GM12878 (cell line): ENCODE data around the gene LRRC8A. TPM values are rescaled to one million over a fixed set of nuclear protein-coding genes. Genes with fewer than 3 reads are reported as not detected.
A peak's percentile ranks its signal among the peaks of the same experiment; 100 is the strongest.
"Not testable (repeated sequence)": the region's sequence is repeated elsewhere in the genome, so short reads cannot be mapped to it uniquely, and the experiment has no call there.

Source experiments
- ATAC-seq: fragments of 200-7000 bp; cut with Tn5 transposase; 3 replicates; pipeline ENCODE4 v1.9.1; 2020; ENCODE audit warnings: mild to moderate bottlenecking, moderate library complexity
- BruUV-seq: library from RNA; stranded (reverse); fragments of 400-500 nt; replicated peaks from 2 replicates; lab custom pipeline; 2021; lab: Mats Ljungman, UMichigan
- CTCF ChIA-PET: fragments of 300-600 bp; sonication (Branson Sonifier 250); formaldehyde crosslinking; extraction: SDS; loops from one replicate; lab custom pipeline; 2021; ENCODE audit warnings: inconsistent platforms; lab: Yijun Ruan, JAX
- POLR2A ChIA-PET: fragments of 350-600 bp; formaldehyde crosslinking; extraction: SDS; loops from one replicate; lab custom pipeline; 2021; ENCODE audit warnings: inconsistent platforms; lab: Charles Lee
- RAD21 ChIA-PET: fragments of 300-600 bp; sonication (Branson Sonifier 250); formaldehyde crosslinking; loops from one replicate; lab custom pipeline; 2023; ENCODE audit warnings: antibody characterized with exemption; ENCODE audit not compliant: unreplicated experiment; lab: Charles Lee
- SMC1A ChIA-PET: fragments of 300-600 bp; sonication (Branson Sonifier 250); formaldehyde crosslinking; loops from one replicate; lab custom pipeline; 2023; ENCODE audit not compliant: unreplicated experiment, uncharacterized antibody; lab: Charles Lee
- DNase-seq: peaks from one replicate; pipeline ENCODE4 v3.0.0-alpha.2; 2011; ENCODE audit warnings: low read depth, low spot score
- FAIRE-seq: peaks from 3 replicates; lab custom pipeline; 2011; peaks lifted over from hg19 to GRCh38; lab: Jason Lieb, UNC
- H2AFZ ChIP-seq: 2 replicates; pipeline ENCODE4 v1.6.0; 2011; ENCODE audit warnings: low read depth, low read length, control low read depth; ENCODE audit not compliant: control insufficient read depth
- H3K27ac ChIP-seq: 2 replicates; pipeline ENCODE4 v1.5.1; 2011; ENCODE audit warnings: control low read depth; ENCODE audit not compliant: control insufficient read depth, insufficient read depth
- H3K27me3 ChIP-seq, 2 experiments: replicated peaks in 1 of 2; 2 replicates each; pipeline versions ENCODE4 v1.6.0 to v1.6.1; 2011; ENCODE audit warnings: low read length in 1 of 2; ENCODE audit not compliant: control insufficient read depth in 2 of 2, insufficient read depth in 2 of 2
- H3K36me3 ChIP-seq, 2 experiments: 2 replicates each; pipeline ENCODE4 v1.5.1; 2011; ENCODE audit warnings: low read length in 1 of 2; ENCODE audit not compliant: control insufficient read depth in 2 of 2, insufficient read depth in 2 of 2
- H3K4me1 ChIP-seq: 2 replicates; pipeline ENCODE4 v1.6.1; 2011; ENCODE audit warnings: mild to moderate bottlenecking, low read length, moderate library complexity, mixed read lengths; ENCODE audit not compliant: control insufficient read depth, insufficient read depth
- H3K4me2 ChIP-seq: 2 replicates; pipeline ENCODE4 v1.6.0; 2011; ENCODE audit warnings: control low read depth; ENCODE audit not compliant: control insufficient read depth, insufficient read depth
- H3K4me3 ChIP-seq: fragments of 200-600 bp; sonication (generic); 2 replicates; pipeline ENCODE4 v1.5.1; 2016
- H3K79me2 ChIP-seq: 2 replicates; pipeline ENCODE4 v1.6.0; 2011; ENCODE audit warnings: low read length; ENCODE audit not compliant: control insufficient read depth, insufficient read depth
- H3K9ac ChIP-seq: 2 replicates; pipeline ENCODE4 v1.8.0; 2011; ENCODE audit warnings: low read length, control low read depth, mixed read lengths; ENCODE audit not compliant: control insufficient read depth, insufficient read depth
- H3K9me3 ChIP-seq: replicated peaks from 3 replicates; pipeline ENCODE4 v1.5.1; 2011; ENCODE audit warnings: mild to moderate bottlenecking, low read length; ENCODE audit not compliant: control insufficient read depth, insufficient read depth
- H4K20me1 ChIP-seq: 2 replicates; pipeline ENCODE4 v1.6.0; 2011; ENCODE audit not compliant: control insufficient read depth, insufficient read depth
- FOXK2 ChIP-seq: fragments of 450-650 bp; IDR thresholded peaks from 2 replicates; pipeline ENCODE4 v1.6.1; 2017; ENCODE audit warnings: mild to moderate bottlenecking, moderate library complexity
- SIN3A ChIP-seq: IDR thresholded peaks from 2 replicates; pipeline ENCODE4 v1.6.1; 2012; ENCODE audit warnings: low read depth, low read length, improper control_type of control experiment
- WGBS: methylation state at CpG from one replicate; pipeline ENCODE4 v1.1.6; 2016; ENCODE audit warnings: low lambda C conversion rate; ENCODE audit not compliant: insufficient replicate concordance, insufficient coverage; ENCODE audit errors: missing lambda C conversion rate; 5-methylcytosine and 5-hydroxymethylcytosine counted together
- in situ Hi-C: fragments of 300-500 bp; cut with MboI; formaldehyde crosslinking; loops from 9 replicates; pipeline ENCODE4 v1.14.3; 2018; ENCODE audit warnings: mixed read lengths
- intact Hi-C: fragments of 100-400 bp; cut with micrococcal nuclease; formaldehyde crosslinking; loops from one replicate; pipeline ENCODE4 v1.14.2; 2022; ENCODE audit not compliant: unreplicated experiment
- polyA plus RNA-seq, 11 experiments: library from polyadenylated mRNA; depleted of rRNA in 4 of 11; unstranded in 6 of 11; stranded (reverse) in 5 of 11; fragments of >200 nt; fragmentation: Nextera tagmentation in 4 of 11; fragmentation: Illumina TruSeq in 1 of 11; extraction: Ambion mirVana in 4 of 11; extraction: Trizol in 1 of 11; gene quantifications; 1 replicate in 1 of 11; 2 replicates in 10 of 11; pipeline versions ENCODE4 v1.2.1 to v1.2.3, GENCODE V29; 2011 to 2016; ENCODE audit warnings: inconsistent platforms in 2 of 11, missing spikeins in 2 of 11, low read depth in 1 of 11
- total RNA-seq, 4 experiments: library from RNA; depleted of rRNA in 3 of 4; stranded (reverse); fragments of >200 nt in 3 of 4; fragmentation: Illumina TruSeq in 1 of 4; extraction: Trizol in 1 of 4; gene quantifications; 2 replicates each; pipeline versions ENCODE4 v1.2.1 to v1.2.3, GENCODE V29; 2013 to 2021
- TF ChIP-seq, protein P1 (sequence below): fragments of 450-650 bp; IDR thresholded peaks from 2 replicates; pipeline ENCODE4 v1.6.1; 2017; ENCODE audit warnings: mild to moderate bottlenecking

Gene LRRC8A
- total and polyA plus RNA-seq, 10 of the 15 experiments (the other 5 are each of a cell fraction or from before 2014, with no cell fraction given) = 1.6 to 15.9 (median 9.7) TPM

DNA sequence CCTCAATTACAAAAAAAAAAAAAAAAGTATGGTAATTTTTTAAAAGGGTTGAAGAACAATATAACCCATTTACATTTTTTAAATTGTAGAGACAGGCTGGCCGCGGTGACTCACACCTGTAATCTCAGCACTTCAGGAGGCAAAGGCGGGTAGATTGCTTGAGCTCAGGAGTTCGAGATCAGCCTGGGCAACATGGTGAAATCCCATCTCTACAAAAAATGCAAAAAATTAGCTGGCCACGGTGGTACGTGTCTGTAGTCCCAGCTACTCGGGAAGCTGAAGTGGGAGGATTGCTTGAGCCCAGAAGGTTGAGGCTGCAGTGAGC, 11.0 kb upstream of the LRRC8A start:
- FAIRE-seq, H2AFZ ChIP-seq, H3K9ac ChIP-seq, BruUV-seq, intact Hi-C loops, DNase-seq, H3K27me3 ChIP-seq, H3K79me2 ChIP-seq, ATAC-seq, H3K4me3 ChIP-seq, in situ Hi-C loops, H3K27ac ChIP-seq, H3K4me2 ChIP-seq, H3K4me1 ChIP-seq, H3K9me3 ChIP-seq, H4K20me1 ChIP-seq, H3K36me3 ChIP-seq: not testable (repeated sequence)
- CTCF ChIA-PET = interaction anchor here (0.5 to 13.1 kb wide), 2 partner anchors 56 to 148 kb away, joined by 4 to 158 read pairs; no protein-coding TSS in a partner anchor
- POLR2A ChIA-PET = interaction anchor here (0.6 kb wide), 1 partner anchor 370 kb away, joined by 3 read pairs; no protein-coding TSS in a partner anchor
- RAD21 ChIA-PET = interaction anchor here (0.7 kb wide), 1 partner anchor 54 kb away, joined by 4 read pairs; no protein-coding TSS in a partner anchor
- 87% methylated on average over 7 of the region's 7 CpGs for WGBS
- SMC1A ChIA-PET = interaction anchor here (1.2 to 1.4 kb wide), 2 partner anchors 30 to 58 kb away, joined by 3 read pairs; no protein-coding TSS in a partner anchor

DNA sequence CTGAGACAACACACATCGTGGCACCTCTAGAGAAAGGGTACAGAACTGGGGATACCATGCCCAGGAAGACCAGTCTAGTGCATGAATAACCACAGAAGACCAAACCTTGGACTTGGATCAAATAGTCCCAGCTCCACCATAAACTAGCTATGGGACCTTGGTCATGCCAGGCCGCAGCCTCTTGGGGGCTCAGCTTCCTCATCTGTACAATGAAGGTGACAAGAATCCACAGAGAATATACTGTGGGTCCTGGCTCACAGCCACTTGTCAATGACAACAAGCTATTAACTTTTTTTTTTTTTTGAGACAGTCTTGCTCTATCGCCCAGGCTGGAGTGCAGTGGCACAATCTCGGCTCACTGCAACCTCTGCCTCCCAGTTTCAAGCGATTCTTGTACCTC, 4.1 kb upstream of the LRRC8A start:
- FAIRE-seq (no peak), ATAC-seq (no peak)
- no peaks in the 10 kb centered on the region for H3K36me3 ChIP-seq

More for the DNA sequence above, 4.1 kb upstream of the LRRC8A start:
- RAD21 ChIA-PET = interaction anchor here (0.6 to 3.3 kb wide), 6 partner anchors 14 to 263 kb away, joined by 3 to 14 read pairs (median 4); partner anchors contain the start of gene ENDOG
- TF ChIP-seq FOXK2 = no peak
- TF ChIP-seq SIN3A = no peak
- TF ChIP-seq, protein P1, sequence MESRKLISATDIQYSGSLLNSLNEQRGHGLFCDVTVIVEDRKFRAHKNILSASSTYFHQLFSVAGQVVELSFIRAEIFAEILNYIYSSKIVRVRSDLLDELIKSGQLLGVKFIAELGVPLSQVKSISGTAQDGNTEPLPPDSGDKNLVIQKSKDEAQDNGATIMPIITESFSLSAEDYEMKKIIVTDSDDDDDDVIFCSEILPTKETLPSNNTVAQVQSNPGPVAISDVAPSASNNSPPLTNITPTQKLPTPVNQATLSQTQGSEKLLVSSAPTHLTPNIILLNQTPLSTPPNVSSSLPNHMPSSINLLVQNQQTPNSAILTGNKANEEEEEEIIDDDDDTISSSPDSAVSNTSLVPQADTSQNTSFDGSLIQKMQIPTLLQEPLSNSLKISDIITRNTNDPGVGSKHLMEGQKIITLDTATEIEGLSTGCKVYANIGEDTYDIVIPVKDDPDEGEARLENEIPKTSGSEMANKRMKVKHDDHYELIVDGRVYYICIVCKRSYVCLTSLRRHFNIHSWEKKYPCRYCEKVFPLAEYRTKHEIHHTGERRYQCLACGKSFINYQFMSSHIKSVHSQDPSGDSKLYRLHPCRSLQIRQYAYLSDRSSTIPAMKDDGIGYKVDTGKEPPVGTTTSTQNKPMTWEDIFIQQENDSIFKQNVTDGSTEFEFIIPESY = peak; percentile 62; the same call in 1 of the 2 replicates
- no peak for DNase-seq
- Histone ChIP-seq H3K27ac (no peak overlapping the region), H3K4me1 (no peaks in the 10 kb centered on the region), H3K79me2 (peaks cover 28% of the 10 kb centered on the region), H3K9ac (no peak overlapping the region), H3K4me3 (no peak overlapping the region), H3K27me3 (no peaks in the 10 kb centered on the region), H2AFZ (no peak overlapping the region), H3K4me2 (no peak overlapping the region), H4K20me1 (no peaks in the 10 kb centered on the region), H3K9me3 (no peaks in the 10 kb centered on the region)
- intact Hi-C loops = no loop called here
- CTCF ChIA-PET = interaction anchor here (0.6 to 3.0 kb wide), 8 partner anchors 16 to 1143 kb away, joined by 3 to 17 read pairs (median 4); partner anchors contain the start of genes ENDOG and SPOUT1
- SMC1A ChIA-PET = interaction anchor here (1.0 kb wide), 1 partner anchor 10 kb away, joined by 3 read pairs; no protein-coding TSS in a partner anchor
- WGBS = 81% methylated on average over 5 of the region's 5 CpGs
- BruUV-seq = no TSS peak
- in situ Hi-C loops = no loop called here
- POLR2A ChIA-PET = interaction anchor here (1.8 kb wide), 1 partner anchor 70 kb away, joined by 4 read pairs; no protein-coding TSS in a partner anchor
